AG04450 (cell line): Measurements from ENCODE around the gene AMBN. TPM values are rescaled to one million over a fixed set of nuclear protein-coding genes. Genes with fewer than 3 reads are reported as not detected.
"Not testable (repeated sequence)": the region's sequence is repeated elsewhere in the genome, so short reads cannot be mapped to it uniquely, and the experiment has no call there.

Source experiments
- CTCF ChIA-PET: fragments of 300-600, 350-600 bp; formaldehyde crosslinking; extraction: SDS; loops from one replicate; lab custom pipeline; 2022; ENCODE audit warnings: antibody characterized with exemption, inconsistent platforms; lab: Charles Lee
- POLR2A ChIA-PET: fragments of 350-600 bp; formaldehyde crosslinking; extraction: SDS; loops from one replicate; lab custom pipeline; 2021; ENCODE audit warnings: antibody characterized with exemption, inconsistent platforms; lab: Yijun Ruan, JAX
- DNase-seq: peaks from one replicate; pipeline ENCODE4 v3.0.0-alpha.2; 2011; ENCODE audit warnings: low read depth, low spot score
- H3K27ac ChIP-seq: one replicate; pipeline ENCODE4 v1.5.1; 2012; ENCODE audit warnings: low read depth, low read length, control low read depth
- H3K27me3 ChIP-seq: one replicate; pipeline ENCODE4 v1.6.0; 2012; ENCODE audit warnings: low read length; ENCODE audit not compliant: control insufficient read depth, insufficient read depth
- H3K4me3 ChIP-seq: 2 replicates; pipeline ENCODE4 v1.5.1; 2011; ENCODE audit warnings: mild to moderate bottlenecking, low read depth, low read length, control low read depth
- H3K9me3 ChIP-seq: 2 replicates; pipeline ENCODE4 v1.5.1; 2012; ENCODE audit warnings: low read length; ENCODE audit not compliant: control insufficient read depth, insufficient read depth
- polyA plus RNA-seq: library from polyadenylated mRNA; depleted of rRNA; stranded (reverse); fragments of >200 nt; gene quantifications from 2 replicates; pipeline ENCODE4 v1.2.3, GENCODE V29; 2011; rRNA removed
- TF ChIP-seq, protein P1 (sequence below): IDR thresholded peaks from 2 replicates; pipeline ENCODE4 v1.5.1; 2011; ENCODE audit warnings: low read depth, low read length, control low read depth, inconsistent platforms

AMBN gene
- polyA plus RNA-seq, 1 experiment = not detected

DNA sequence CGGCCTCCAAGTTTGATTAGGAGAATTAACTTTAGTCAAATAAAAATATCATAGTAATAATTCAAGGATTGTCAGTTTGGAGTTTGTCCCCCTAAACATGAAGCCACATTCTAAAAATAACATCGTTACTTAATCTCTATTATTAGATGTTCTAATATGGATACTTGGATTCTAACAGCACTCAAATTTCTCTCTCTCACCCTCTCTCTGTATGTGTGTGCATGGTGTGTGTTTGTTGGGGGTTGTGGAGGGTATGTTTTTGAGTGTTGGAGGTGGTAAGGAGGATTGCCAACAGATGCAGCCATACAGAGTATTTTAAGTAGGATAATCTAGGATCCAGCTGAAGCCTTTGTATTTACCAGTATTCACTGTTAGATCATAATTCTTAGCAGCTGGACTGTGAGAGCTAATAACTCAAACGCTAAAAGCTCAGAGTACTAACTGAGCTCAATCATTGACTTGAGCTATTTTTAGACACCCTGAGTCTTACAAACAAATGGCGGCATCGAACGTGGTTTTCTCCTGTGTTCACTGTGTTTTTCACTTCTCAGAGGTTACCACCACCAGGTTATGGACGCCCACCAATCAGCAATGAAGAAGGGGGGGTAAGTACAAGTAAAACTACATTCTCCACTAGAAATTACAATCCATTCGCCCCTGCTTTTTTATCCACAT, 45.3 kb downstream of the AMBN start:
- Histone ChIP-seq H3K27ac (no peak overlapping the region), H3K4me3 (no peak overlapping the region)
- CTCF ChIA-PET = interaction anchor here (2.3 kb wide), 1 partner anchor 15 kb away, joined by 10 read pairs; no protein-coding TSS in a partner anchor

GRCh38 chr4:70640192-70640591, 48.1 kb downstream of the AMBN start:
- CTCF ChIA-PET = interaction anchor here (1.0 kb wide), 1 partner anchor 12 kb away, joined by 5 read pairs; no protein-coding TSS in a partner anchor
- no peak for DNase-seq
- Histone ChIP-seq H3K27me3 (no peaks in the 10 kb centered on the region), H3K27ac (no peak overlapping the region), H3K9me3 (no peaks in the 10 kb centered on the region), H3K4me3 (no peak overlapping the region)
- TF ChIP-seq, protein P1, sequence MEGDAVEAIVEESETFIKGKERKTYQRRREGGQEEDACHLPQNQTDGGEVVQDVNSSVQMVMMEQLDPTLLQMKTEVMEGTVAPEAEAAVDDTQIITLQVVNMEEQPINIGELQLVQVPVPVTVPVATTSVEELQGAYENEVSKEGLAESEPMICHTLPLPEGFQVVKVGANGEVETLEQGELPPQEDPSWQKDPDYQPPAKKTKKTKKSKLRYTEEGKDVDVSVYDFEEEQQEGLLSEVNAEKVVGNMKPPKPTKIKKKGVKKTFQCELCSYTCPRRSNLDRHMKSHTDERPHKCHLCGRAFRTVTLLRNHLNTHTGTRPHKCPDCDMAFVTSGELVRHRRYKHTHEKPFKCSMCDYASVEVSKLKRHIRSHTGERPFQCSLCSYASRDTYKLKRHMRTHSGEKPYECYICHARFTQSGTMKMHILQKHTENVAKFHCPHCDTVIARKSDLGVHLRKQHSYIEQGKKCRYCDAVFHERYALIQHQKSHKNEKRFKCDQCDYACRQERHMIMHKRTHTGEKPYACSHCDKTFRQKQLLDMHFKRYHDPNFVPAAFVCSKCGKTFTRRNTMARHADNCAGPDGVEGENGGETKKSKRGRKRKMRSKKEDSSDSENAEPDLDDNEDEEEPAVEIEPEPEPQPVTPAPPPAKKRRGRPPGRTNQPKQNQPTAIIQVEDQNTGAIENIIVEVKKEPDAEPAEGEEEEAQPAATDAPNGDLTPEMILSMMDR = no peak
- POLR2A ChIA-PET = no interaction called here

More for the DNA sequence above, 45.3 kb downstream of the AMBN start:
- DNase-seq = no peak
- Histone ChIP-seq H3K9me3 (no peaks in the 10 kb centered on the region), H3K27me3 (no peaks in the 10 kb centered on the region)
- TF ChIP-seq, protein P1 = no peak
- POLR2A ChIA-PET = interaction anchor here (0.6 kb wide), 2 partner anchors 11 to 60 kb away, joined by 3 to 5 read pairs; no protein-coding TSS in a partner anchor

DNA sequence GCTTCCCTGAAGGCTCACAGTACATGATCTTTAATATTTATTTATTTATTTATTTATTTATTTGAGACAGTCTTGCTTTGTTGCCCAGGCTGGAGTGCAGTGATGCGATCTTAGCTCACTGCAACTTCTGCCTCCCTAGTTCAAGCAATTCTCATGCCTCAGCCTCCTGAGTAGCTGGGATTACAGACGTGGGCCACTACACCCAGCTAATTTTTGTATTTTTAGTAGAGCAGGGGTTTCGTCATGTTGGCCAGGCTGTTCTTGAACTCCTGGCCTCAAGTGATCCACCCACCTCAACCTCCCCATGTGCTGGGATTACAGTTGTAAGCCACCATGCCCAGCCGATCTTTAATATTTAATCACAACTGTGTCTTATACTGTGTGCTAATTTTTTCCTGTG, 58.7 kb downstream of the AMBN start:
- H3K9me3 ChIP-seq, DNase-seq, H3K27ac ChIP-seq, H3K4me3 ChIP-seq, POLR2A ChIA-PET, H3K27me3 ChIP-seq: not testable (repeated sequence)
- CTCF ChIA-PET = interaction anchor here (1.7 to 1.8 kb wide), 2 partner anchors 9 to 1050 kb away, joined by 3 to 11 read pairs; no protein-coding TSS in a partner anchor

- POLR2A ChIA-PET = interaction anchor here (0.6 kb wide), 1 partner anchor 180 kb away, joined by 3 read pairs; no protein-coding TSS in a partner anchor
These were observed 59.9 kb downstream of the AMBN start for GRCh38 chr4:70651864-70652506.

DNA sequence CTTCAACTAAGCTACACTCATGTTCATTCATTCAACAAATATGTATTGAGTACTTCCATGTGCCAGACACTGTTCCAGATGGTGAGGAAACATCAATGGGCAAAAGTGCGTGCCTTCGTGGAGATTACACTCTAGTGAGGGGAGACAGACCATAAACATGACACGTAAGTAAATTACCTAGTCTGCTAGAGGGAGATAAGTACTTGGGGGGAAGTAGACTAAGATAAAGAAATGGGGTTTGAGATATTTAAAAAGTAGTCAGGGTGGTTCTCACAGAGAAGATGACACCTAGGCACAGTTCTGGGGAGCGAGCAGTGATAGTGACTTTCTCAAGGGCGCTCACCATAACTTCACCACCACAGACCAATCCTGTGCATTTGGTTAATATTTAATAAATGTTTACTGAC, 62.6 kb downstream of the AMBN start:
- DNase-seq = no peak
- Histone ChIP-seq H3K27ac (no peak overlapping the region), H3K9me3 (no peaks in the 10 kb centered on the region), H3K4me3 (no peak overlapping the region), H3K27me3 (no peaks in the 10 kb centered on the region)
- TF ChIP-seq, protein P1 = no peak
- ChIA-PET POLR2A (no interaction called here), CTCF (interaction anchor here (1.0 kb wide), 2 partner anchors 33 to 49 kb away, joined by 3 to 4 read pairs; partner anchors contain the start of gene UTP3)

More at GRCh38 chr4:70651864-70652506, 59.9 kb downstream of the AMBN start:
- no peak for DNase-seq
- TF ChIP-seq, protein P1 = peak; percentile 54
- no peaks in the 10 kb centered on the region for H3K27me3 ChIP-seq
- no peak overlapping the region for H3K4me3 ChIP-seq
- CTCF ChIA-PET = interaction anchor here (0.5 to 1.8 kb wide), 77 partner anchors 9 to 1063 kb away, joined by 3 to 30 read pairs (median 4); partner anchors contain the start of genes DCK, ENAM, JCHAIN and UTP3
- H3K27ac ChIP-seq = no peak overlapping the region
- no peaks in the 10 kb centered on the region for H3K9me3 ChIP-seq

Other genes with a start within 250 kb of the AMBN start
- gene SMR3A, start 231.5 kb upstream of the AMBN start, polyA plus RNA-seq = not detected in 2 replicates
- gene SMR3B, start 209.1 kb upstream of the AMBN start, polyA plus RNA-seq = not detected in 2 replicates
- not detected in 2 replicates for gene OPRPN, start 194.3 kb upstream of the AMBN start, polyA plus RNA-seq
- gene MUC7, start 120.1 kb upstream of the AMBN start, polyA plus RNA-seq = not detected in 2 replicates
- not detected in 2 replicates for gene AMTN, start 73.7 kb upstream of the AMBN start, polyA plus RNA-seq
- 0.05 and 0.14 TPM in 2 replicates for gene ENAM, start 36.5 kb downstream of the AMBN start, polyA plus RNA-seq
- gene JCHAIN, start 74.3 kb downstream of the AMBN start, polyA plus RNA-seq = 0.61 and 1.1 TPM in 2 replicates
- 24.3 and 27.1 TPM in 2 replicates for gene UTP3, start 96.3 kb downstream of the AMBN start, polyA plus RNA-seq
- gene RUFY3, start 129.7 kb downstream of the AMBN start, polyA plus RNA-seq = 39.1 and 57.9 TPM in 2 replicates
- gene GRSF1, start 247.6 kb downstream of the AMBN start, polyA plus RNA-seq = 85.7 and 120 TPM in 2 replicates